Medulla oblongata (tissue), 1 donor: ENCODE data around the gene FAS.
"Not testable (repeated sequence)": the region's sequence is repeated elsewhere in the genome, so short reads cannot be mapped to it uniquely, and the experiment has no call there.

ENCODE experiments used
- DNase-seq: peaks from one replicate; pipeline ENCODE4 v3.0.0-alpha.2; 2015; ENCODE audit errors: extremely low spot score

Gene FAS

GRCh38 chr10:88992921-88993524 is 2.4 kb downstream of the FAS start:
- DNase-seq = no peak

GRCh38 chr10:88994019-88994418 is 3.4 kb downstream of the FAS start:
- DNase-seq = no peak

- DNase-seq = no peak
Observed at GRCh38 chr10:88995156-88995876, 4.7 kb downstream of the FAS start.

GRCh38 chr10:88996927-88997326 is 6.3 kb downstream of the FAS start:
- DNase-seq = no peak

- no peak for DNase-seq
Observed at GRCh38 chr10:88999625-89000024, 9.0 kb downstream of the FAS start.

GRCh38 chr10:89001024-89001728 is 10.6 kb downstream of the FAS start:
- no peak for DNase-seq

GRCh38 chr10:89001729-89002072 is 11.1 kb downstream of the FAS start:
- DNase-seq = no peak

GRCh38 chr10:89002226-89002978 is 11.8 kb downstream of the FAS start:
- DNase-seq = no peak

- no peak for DNase-seq
Observed at GRCh38 chr10:89003344-89003743, 12.7 kb downstream of the FAS start.

- no peak for DNase-seq
Observed at GRCh38 chr10:89007129-89007893, 16.7 kb downstream of the FAS start.

GRCh38 chr10:89018700-89019346 is 28.2 kb downstream of the FAS start:
- not testable (repeated sequence) for DNase-seq

GRCh38 chr10:89019569-89020327 is 29.1 kb downstream of the FAS start:
- no peak for DNase-seq

- DNase-seq = not testable (repeated sequence)
Observed at GRCh38 chr10:89021526-89021925, 30.9 kb downstream of the FAS start.

- DNase-seq = no peak
Observed at GRCh38 chr10:89022734-89023133, 32.1 kb downstream of the FAS start.

- DNase-seq = no peak
Observed at GRCh38 chr10:89025453-89025852, 34.9 kb downstream of the FAS start.

- no peak for DNase-seq
Observed at GRCh38 chr10:89029181-89029580, 38.6 kb downstream of the FAS start.

- peak; percentile 93 for DNase-seq
Observed at GRCh38 chr10:89029785-89030437, 39.3 kb downstream of the FAS start.

GRCh38 chr10:89030791-89031190 is 40.2 kb downstream of the FAS start:
- DNase-seq = no peak

GRCh38 chr10:89032141-89032891 is 41.7 kb downstream of the FAS start:
- DNase-seq = peak; percentile 23
